Epithelial cell of proximal tubule (primary cell): ENCODE data around the gene GPLD1. TPM values are rescaled to one million over a fixed set of nuclear protein-coding genes. Genes with fewer than 3 reads are reported as not detected.

Source experiments
- DNase-seq: peaks from one replicate; pipeline ENCODE4 v3.0.0-alpha.2; 2011; ENCODE audit warnings: low read depth
- H3K4me3 ChIP-seq: 2 replicates; pipeline ENCODE4 v1.5.1; 2011; ENCODE audit warnings: low read depth, mild to moderate bottlenecking, low read length
- total RNA-seq: library from RNA; depleted of rRNA; stranded (reverse); fragments of >200 nt; gene quantifications from 2 replicates; pipeline ENCODE4 v1.2.3, GENCODE V29; 2015
- TF ChIP-seq, protein P1 (sequence below): conservative IDR thresholded peaks from 2 replicates; pipeline ENCODE4 v1.5.1; 2012; ENCODE audit warnings: low read depth, mild to moderate bottlenecking, low read length

The GPLD1 gene
- total RNA-seq, 1 donor from 2014 or later = 0.75 TPM

DNA sequence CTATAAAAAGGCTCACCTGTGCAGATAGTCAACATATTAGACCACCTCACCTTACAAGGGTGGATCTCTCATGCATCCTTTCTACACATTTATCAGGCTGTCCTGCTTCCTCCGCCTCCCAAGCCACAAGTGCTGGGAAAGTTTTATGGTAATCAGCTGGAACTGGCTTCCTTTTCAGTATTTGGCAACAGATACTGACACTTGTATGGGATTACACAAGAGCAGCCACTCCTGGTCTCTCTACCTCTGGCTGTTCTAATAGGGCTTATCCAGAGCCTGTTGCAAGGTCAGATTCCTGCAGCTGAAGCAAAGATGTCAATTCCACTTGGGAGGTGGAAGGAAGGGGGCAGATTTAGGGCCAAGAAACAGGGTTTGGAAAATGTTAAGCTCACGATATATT lies 503 bp upstream of the GPLD1 start:
- no peak overlapping the region for H3K4me3 ChIP-seq
- DNase-seq = no peak
- TF ChIP-seq, protein P1, sequence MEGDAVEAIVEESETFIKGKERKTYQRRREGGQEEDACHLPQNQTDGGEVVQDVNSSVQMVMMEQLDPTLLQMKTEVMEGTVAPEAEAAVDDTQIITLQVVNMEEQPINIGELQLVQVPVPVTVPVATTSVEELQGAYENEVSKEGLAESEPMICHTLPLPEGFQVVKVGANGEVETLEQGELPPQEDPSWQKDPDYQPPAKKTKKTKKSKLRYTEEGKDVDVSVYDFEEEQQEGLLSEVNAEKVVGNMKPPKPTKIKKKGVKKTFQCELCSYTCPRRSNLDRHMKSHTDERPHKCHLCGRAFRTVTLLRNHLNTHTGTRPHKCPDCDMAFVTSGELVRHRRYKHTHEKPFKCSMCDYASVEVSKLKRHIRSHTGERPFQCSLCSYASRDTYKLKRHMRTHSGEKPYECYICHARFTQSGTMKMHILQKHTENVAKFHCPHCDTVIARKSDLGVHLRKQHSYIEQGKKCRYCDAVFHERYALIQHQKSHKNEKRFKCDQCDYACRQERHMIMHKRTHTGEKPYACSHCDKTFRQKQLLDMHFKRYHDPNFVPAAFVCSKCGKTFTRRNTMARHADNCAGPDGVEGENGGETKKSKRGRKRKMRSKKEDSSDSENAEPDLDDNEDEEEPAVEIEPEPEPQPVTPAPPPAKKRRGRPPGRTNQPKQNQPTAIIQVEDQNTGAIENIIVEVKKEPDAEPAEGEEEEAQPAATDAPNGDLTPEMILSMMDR = no peak

DNA sequence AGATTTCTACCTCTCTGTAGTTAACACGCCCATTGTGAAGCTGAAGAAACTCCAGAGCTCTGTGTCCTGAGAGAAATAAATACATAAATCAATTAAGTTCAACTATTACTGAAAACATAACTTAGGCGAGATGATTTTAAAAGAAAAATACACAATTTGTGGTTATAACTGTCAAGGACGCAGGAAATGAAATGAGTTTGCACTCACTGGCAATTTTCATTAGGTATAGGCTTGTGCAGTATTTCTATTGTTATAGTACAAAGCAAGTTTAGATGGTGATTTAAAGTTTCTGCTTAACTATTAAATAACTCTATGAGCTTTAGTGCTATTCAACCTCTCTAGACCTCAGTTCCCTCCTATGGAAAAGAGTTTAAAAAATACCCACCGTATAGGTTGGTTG lies 3.3 kb downstream of the GPLD1 start:
- TF ChIP-seq, protein P1 = no peak
- H3K4me3 ChIP-seq = no peak overlapping the region
- DNase-seq = no peak

DNA sequence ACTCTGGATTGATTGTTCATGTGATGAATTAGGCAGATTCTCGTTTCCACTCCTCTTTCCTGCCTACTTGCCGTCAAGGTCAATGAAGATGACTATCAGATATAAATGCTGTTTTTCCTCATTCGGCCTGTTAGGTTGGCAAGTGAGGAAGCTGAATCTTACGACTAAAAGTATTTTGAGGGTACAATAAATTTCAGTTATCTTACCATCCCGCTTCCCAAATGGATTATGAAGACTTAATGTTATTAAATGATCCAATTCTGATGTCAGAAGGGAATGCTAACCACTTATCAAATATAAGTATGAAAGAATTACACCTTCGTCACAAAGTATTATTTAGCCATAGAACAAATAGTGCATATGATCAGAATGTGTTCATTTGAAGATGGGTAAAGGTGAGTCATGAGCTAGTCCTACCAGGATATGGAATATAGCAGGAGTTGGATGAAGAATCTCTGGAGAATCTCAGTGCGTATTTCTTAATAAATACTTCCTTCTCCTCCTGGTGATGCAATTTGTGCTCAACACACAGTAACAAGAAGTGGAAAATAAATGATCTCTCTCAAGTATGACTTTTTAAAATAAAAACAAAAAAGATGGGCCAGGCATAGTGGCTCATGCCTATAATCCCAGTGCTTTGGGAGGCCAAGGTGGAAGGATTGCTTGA lies 4.6 kb downstream of the GPLD1 start:
- no peak overlapping the region for H3K4me3 ChIP-seq
- DNase-seq = no peak

DNA sequence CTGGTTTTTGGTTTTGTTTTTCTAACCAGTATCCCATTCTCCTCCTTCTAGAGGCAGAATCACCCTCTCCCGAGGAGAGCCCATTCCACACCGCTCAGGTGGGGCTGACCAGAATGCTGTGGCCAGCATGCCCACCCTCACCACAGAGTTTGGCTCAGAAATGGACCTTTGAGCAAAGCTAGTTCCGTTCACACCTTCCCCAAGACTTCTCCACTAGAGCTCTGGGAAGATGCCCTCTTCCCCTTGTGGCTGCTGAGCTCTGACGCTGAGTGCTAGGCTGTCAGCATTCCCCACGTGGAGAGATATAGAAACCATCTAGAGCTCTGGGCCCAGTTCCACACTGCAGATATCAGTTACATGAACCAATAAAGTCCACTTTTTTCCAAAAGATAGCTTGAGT lies 7.9 kb downstream of the GPLD1 start:
- TF ChIP-seq, protein P1 = no peak
- no peak overlapping the region for H3K4me3 ChIP-seq

More for the DNA sequence above, 4.6 kb downstream of the GPLD1 start:
- TF ChIP-seq, protein P1 = no peak

DNA sequence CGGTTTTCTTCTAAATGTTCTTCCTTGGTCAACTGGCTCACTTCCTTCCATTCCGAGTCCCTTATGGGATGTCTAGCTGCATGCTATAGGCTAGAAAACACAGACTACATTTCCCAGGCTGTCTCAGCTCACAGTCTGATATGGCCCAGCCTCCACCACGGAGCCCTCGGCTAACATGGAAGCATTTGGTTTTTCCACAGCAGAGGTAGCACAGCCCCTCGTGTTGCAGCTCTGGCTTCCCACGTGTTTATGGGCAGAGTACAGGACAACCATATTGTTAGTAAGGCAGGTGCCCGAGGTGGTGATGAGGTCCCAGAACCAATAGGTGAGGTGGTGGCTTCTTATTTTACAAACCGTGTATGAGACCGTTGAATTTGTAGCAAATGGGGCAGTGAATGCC lies 8.7 kb downstream of the GPLD1 start:
- TF ChIP-seq, protein P1 = no peak
- DNase-seq = no peak

More for the DNA sequence above, 7.9 kb downstream of the GPLD1 start:
- no peak for DNase-seq

DNA sequence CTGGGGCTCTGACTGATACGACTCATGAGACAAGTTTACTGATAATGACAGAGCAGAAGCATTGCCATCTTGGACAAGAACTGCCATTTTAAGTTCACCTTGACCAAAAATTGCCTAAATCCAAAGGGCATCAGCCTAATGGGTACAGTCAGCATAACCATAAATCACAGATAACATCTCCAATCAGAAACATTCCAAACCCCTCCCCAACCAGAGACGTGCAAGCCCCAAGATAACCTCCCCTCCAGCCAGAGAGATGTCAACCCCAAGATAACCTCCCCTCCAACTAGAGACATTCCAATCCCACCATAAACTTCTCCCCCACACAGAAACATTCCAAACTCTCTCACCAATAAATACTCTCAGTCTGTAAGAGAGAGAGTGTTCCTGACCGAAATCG lies 10.5 kb downstream of the GPLD1 start:
- DNase-seq = no peak
- H3K4me3 ChIP-seq = no peak overlapping the region
- TF ChIP-seq, protein P1 = no peak

More for the DNA sequence above, 8.7 kb downstream of the GPLD1 start:
- H3K4me3 ChIP-seq = no peak overlapping the region

DNA sequence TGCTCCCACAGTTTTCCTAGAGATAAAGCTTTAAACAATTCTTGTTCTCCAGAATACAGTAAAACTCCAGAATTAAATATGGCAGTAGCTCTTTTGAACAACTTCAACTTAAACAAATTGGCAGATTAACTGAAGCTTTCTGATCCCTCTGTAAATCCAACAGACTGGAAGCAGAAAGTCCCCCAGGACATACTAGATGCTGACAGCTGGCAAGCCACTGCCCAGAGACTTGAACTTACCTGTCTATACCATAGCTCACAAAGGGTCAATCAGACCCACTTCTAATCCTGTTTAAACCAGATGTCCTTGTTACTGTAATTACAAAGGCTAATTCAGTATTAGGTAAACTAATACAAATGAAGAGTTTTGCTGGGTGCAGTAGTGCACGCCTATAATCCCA lies 12.3 kb downstream of the GPLD1 start:
- TF ChIP-seq, protein P1 = no peak
- DNase-seq = no peak
- no peak overlapping the region for H3K4me3 ChIP-seq
